Coronary artery (tissue), 2 donors: Measurements from ENCODE around the gene XDH.
A peak's percentile ranks its signal among the peaks of the same experiment; 100 is the strongest.

Source experiments
- DNase-seq: peaks from one replicate; pipeline ENCODE4 v3.0.0-alpha.2; 2017; ENCODE audit warnings: low spot score
- H3K27ac ChIP-seq, 2 donors: fragments of 200-600 bp; sonication (generic); one replicate each; pipeline ENCODE4 v1.5.1; 2016 to 2019
- H3K4me3 ChIP-seq: fragments of 200-600 bp; sonication (generic); 2 replicates; pipeline ENCODE4 v1.5.1; 2016; ENCODE audit warnings: mild to moderate bottlenecking, moderate library complexity
- CTCF ChIP-seq: fragments of 200-600 bp; sonication (generic); IDR thresholded peaks from one replicate; pipeline ENCODE4 v1.5.1; 2019; ENCODE audit warnings: antibody characterized with exemption

The XDH gene

GRCh38 chr2:31381601-31382000 is 32.9 kb downstream of the XDH start:
- TF ChIP-seq CTCF: no peak
- no peak overlapping the region for H3K4me3 ChIP-seq
- DNase-seq: no peak
- H3K27ac ChIP-seq: no peak overlapping the region

GRCh38 chr2:31380243-31380642 is 34.3 kb downstream of the XDH start:
- Histone ChIP-seq H3K27ac (no peak overlapping the region), H3K4me3 (no peak overlapping the region)
- TF ChIP-seq CTCF: no peak
- peak; percentile 16 for DNase-seq

- Histone ChIP-seq H3K27ac (no peak overlapping the region), H3K4me3 (no peak overlapping the region)
- TF ChIP-seq CTCF: no peak
- peak; percentile 19 for DNase-seq
These were observed 34.8 kb downstream of the XDH start for GRCh38 chr2:31379747-31380146.

- Histone ChIP-seq H3K27ac (no peak overlapping the region), H3K4me3 (no peak overlapping the region)
- DNase-seq: peak; percentile 7
- TF ChIP-seq CTCF: no peak
These were observed 35.6 kb downstream of the XDH start for GRCh38 chr2:31378791-31379501.

- TF ChIP-seq CTCF: no peak
- DNase-seq: peak; percentile 29
- Histone ChIP-seq H3K27ac (no peak overlapping the region), H3K4me3 (no peak overlapping the region)
These were observed 36.2 kb downstream of the XDH start for GRCh38 chr2:31378389-31378788.

GRCh38 chr2:31373127-31373526 is 41.4 kb downstream of the XDH start:
- DNase-seq: no peak
- no peak for TF ChIP-seq CTCF
- Histone ChIP-seq H3K27ac (no peak overlapping the region), H3K4me3 (no peak overlapping the region)

GRCh38 chr2:31372097-31372496 is 42.4 kb downstream of the XDH start:
- H3K4me3 ChIP-seq: no peak overlapping the region
- H3K27ac ChIP-seq: no peak overlapping the region
- TF ChIP-seq CTCF: no peak
- DNase-seq: no peak
